ENCODE results near the gene NUDCD3.

Gene NUDCD3

DNA sequence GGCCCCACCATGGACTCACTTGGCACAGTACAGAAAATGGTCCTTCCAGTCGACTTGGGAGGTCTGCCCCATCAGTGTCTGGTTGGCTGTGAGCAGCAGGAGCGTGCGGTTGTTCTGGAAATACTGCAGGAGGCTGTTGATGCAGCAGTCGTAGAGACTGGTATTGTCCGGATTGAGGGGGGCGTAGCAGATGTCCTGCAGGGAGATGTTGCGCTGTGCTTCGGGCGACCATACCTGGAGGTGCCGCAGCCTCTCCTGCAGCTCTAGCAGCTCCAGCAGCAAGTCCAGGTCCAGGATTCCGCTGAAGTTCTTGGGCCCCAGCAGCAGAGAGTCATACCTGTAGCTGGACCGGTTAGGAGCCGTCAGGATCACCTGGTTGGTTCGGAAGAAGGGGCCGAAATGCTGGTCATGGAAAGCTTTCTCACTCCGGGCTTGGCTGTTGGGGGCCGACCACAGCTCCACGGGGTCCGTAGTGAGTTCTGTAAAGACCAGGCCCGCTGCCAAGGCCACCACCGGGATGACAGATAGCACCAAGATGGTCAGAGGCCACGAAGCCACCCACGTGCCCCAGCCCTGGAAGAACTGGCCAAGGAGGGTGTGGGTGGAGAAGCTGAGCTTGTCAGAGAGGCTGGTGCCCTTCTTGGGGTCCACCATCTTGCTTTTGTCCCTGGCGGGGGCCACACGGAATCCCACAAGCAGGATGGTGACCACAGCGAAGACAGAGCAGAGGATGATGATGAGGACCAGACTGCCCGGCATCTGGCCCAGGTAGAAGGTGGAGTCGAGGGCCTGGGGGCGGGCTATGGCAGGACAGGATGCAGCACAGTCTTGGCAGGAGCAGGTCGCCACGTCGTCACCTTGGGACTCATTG lies 48.6 kb upstream of the NUDCD3 start:
- TF ChIP-seq, protein P1, sequence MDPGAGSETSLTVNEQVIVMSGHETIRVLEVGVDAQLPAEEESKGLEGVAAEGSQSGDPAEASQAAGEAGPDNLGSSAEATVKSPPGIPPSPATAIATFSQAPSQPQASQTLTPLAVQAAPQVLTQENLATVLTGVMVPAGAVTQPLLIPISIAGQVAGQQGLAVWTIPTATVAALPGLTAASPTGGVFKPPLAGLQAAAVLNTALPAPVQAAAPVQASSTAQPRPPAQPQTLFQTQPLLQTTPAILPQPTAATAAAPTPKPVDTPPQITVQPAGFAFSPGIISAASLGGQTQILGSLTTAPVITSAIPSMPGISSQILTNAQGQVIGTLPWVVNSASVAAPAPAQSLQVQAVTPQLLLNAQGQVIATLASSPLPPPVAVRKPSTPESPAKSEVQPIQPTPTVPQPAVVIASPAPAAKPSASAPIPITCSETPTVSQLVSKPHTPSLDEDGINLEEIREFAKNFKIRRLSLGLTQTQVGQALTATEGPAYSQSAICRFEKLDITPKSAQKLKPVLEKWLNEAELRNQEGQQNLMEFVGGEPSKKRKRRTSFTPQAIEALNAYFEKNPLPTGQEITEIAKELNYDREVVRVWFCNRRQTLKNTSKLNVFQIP (CRISPR knock-in tag; IDR thresholded peaks at IDR 0.05; ENCODE audit: borderline replicate concordance, low read depth): no peak
- TF ChIP-seq, protein P2, sequence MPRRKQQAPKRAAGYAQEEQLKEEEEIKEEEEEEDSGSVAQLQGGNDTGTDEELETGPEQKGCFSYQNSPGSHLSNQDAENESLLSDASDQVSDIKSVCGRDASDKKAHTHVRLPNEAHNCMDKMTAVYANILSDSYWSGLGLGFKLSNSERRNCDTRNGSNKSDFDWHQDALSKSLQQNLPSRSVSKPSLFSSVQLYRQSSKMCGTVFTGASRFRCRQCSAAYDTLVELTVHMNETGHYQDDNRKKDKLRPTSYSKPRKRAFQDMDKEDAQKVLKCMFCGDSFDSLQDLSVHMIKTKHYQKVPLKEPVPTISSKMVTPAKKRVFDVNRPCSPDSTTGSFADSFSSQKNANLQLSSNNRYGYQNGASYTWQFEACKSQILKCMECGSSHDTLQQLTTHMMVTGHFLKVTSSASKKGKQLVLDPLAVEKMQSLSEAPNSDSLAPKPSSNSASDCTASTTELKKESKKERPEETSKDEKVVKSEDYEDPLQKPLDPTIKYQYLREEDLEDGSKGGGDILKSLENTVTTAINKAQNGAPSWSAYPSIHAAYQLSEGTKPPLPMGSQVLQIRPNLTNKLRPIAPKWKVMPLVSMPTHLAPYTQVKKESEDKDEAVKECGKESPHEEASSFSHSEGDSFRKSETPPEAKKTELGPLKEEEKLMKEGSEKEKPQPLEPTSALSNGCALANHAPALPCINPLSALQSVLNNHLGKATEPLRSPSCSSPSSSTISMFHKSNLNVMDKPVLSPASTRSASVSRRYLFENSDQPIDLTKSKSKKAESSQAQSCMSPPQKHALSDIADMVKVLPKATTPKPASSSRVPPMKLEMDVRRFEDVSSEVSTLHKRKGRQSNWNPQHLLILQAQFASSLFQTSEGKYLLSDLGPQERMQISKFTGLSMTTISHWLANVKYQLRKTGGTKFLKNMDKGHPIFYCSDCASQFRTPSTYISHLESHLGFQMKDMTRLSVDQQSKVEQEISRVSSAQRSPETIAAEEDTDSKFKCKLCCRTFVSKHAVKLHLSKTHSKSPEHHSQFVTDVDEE (CRISPR knock-in tag; IDR thresholded peaks at IDR 0.05): no peak
- TF ChIP-seq BACH2 (CRISPR knock-in tag; IDR thresholded peaks at IDR 0.05; ENCODE audit: borderline replicate concordance) (no peak), ZFP30 (CRISPR knock-in tag; IDR thresholded peaks at IDR 0.05) (no peak), CSDC2 (CRISPR knock-in tag; IDR thresholded peaks at IDR 0.05) (no peak)
- TF ChIP-seq, protein P3, sequence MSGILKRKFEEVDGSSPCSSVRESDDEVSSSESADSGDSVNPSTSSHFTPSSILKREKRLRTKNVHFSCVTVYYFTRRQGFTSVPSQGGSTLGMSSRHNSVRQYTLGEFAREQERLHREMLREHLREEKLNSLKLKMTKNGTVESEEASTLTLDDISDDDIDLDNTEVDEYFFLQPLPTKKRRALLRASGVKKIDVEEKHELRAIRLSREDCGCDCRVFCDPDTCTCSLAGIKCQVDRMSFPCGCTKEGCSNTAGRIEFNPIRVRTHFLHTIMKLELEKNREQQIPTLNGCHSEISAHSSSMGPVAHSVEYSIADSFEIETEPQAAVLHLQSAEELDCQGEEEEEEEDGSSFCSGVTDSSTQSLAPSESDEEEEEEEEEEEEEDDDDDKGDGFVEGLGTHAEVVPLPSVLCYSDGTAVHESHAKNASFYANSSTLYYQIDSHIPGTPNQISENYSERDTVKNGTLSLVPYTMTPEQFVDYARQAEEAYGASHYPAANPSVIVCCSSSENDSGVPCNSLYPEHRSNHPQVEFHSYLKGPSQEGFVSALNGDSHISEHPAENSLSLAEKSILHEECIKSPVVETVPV (CRISPR knock-in tag; IDR thresholded peaks at IDR 0.05): no peak
- ATAC-seq: no peak

DNA sequence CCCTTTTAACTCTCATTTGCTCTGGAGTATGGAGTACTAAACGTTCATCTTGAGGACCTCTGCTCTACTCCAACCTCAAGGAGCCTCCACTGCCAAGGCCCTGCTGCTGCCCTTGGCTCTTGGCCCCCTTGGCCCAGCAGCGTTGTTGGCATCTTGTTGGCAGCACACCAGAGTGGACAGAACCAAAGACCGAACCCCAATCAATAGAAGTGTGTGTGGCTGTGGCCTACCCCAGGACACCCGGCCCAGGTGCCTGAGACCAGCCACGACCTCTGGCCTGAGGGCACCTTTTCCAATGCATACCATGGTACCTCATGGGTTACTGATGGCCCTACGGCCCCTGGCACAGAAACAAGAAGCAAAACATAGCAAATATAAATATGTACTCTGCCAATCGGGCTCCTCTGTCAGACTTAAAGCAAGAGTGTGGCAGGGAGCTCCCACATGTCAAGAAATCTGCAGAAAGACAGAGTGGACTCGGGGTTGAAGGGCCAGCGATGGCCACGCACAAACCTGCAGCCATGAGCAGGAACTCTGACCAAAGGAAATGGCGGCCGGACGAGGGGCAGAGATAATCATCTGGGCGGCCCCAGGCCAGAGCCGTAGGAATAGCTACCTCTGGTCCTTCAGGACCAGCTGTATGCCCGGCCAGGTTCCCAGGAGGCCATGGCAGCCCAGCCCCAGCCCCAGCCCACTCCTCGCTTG lies 47.8 kb upstream of the NUDCD3 start:
- TF ChIP-seq ESRRG (CRISPR knock-in tag; IDR thresholded peaks at IDR 0.05): no peak
- TF ChIP-seq ZC3H10 (CRISPR knock-in tag; IDR thresholded peaks at IDR 0.05): no peak
- TF ChIP-seq BACH2 (CRISPR knock-in tag; IDR thresholded peaks at IDR 0.05; ENCODE audit: borderline replicate concordance): no peak
- no peak for TF ChIP-seq ZNF70 (CRISPR knock-in tag; IDR thresholded peaks at IDR 0.05)
- TF ChIP-seq OSR1 (CRISPR knock-in tag; IDR thresholded peaks at IDR 0.05): no peak
- TF ChIP-seq, protein P2 (CRISPR knock-in tag; IDR thresholded peaks at IDR 0.05): no peak
- TF ChIP-seq CSDC2 (CRISPR knock-in tag; IDR thresholded peaks at IDR 0.05): no peak
- no peak for TF ChIP-seq SNAI2 (CRISPR knock-in tag; IDR thresholded peaks at IDR 0.05)
- no peak for TF ChIP-seq ISL1 (CRISPR knock-in tag; IDR thresholded peaks at IDR 0.05)
- no peak for TF ChIP-seq PPARA (CRISPR knock-in tag; IDR thresholded peaks at IDR 0.05; ENCODE audit: borderline replicate concordance)
- TF ChIP-seq TOX (CRISPR knock-in tag; IDR thresholded peaks at IDR 0.05; ENCODE audit: borderline replicate concordance): no peak
- TF ChIP-seq PATZ1 (CRISPR knock-in tag; IDR thresholded peaks at IDR 0.05; ENCODE audit: borderline replicate concordance): no peak
- no peak for TF ChIP-seq RARB (CRISPR knock-in tag; IDR thresholded peaks at IDR 0.05)
- TF ChIP-seq, protein P3 (CRISPR knock-in tag; IDR thresholded peaks at IDR 0.05): no peak
- no peak for TF ChIP-seq ZFP3 (CRISPR knock-in tag; IDR thresholded peaks at IDR 0.05)
- TF ChIP-seq, protein P1 (CRISPR knock-in tag; IDR thresholded peaks at IDR 0.05; ENCODE audit: borderline replicate concordance, low read depth): no peak
- ATAC-seq: no peak

Measured in SK-N-SH treated with all-trans-retinoic acid at 6 μM for 48 hours (cell line).